Gastroesophageal sphincter (tissue), 3 donors: ENCODE measurements around the gene LZTS2.

Source experiments
- CTCF ChIP-seq, 4 experiments: fragments of 200-600 bp in 2 of 4; fragments of 450-650 bp in 2 of 4; sonication (generic) in 1 of 4; IDR thresholded peaks; one replicate each; pipeline ENCODE4 v1.5.1; 2017 to 2019; ENCODE audit warnings: antibody characterized with exemption in 4 of 4, mild to moderate bottlenecking in 2 of 4, moderate library complexity in 2 of 4
- EP300 ChIP-seq: sonication (generic); formaldehyde crosslinking; IDR thresholded peaks from one replicate; pipeline ENCODE4 v1.6.1; 2017; ENCODE audit warnings: antibody characterized with exemption, mild to moderate bottlenecking
- POLR2A ChIP-seq, 2 donors: fragments of 450-650 bp; IDR thresholded peaks; one replicate each; pipeline ENCODE4 v1.6.1; 2017; ENCODE audit warnings: antibody characterized with exemption in 2 of 2, mild to moderate bottlenecking in 2 of 2, moderate library complexity in 1 of 2
- POLR2AphosphoS5 ChIP-seq: sonication (generic); formaldehyde crosslinking; IDR thresholded peaks from one replicate; pipeline ENCODE4 v1.6.1; 2017; ENCODE audit warnings: antibody characterized with exemption

- TF ChIP-seq CTCF (IDR thresholded peaks at IDR 0.05) (no peak), POLR2A (IDR thresholded peaks at IDR 0.05) (no peak), POLR2AphosphoS5 (no peak), EP300 (no peak)
Observed at GRCh38 chr10:101028446-101029337, 29.1 kb downstream of the LZTS2 start.
